Measurements from ENCODE around the gene ADCY4. TPM values are rescaled to one million over a fixed set of nuclear protein-coding genes. Genes with fewer than 3 reads are reported as not detected.

The ADCY4 gene
- total and polyA plus RNA-seq, 2 of the 13 experiments (the other 11 are each of a cell fraction or from before 2014, with no cell fraction given), result 0.03 TPM; not detected in 1

DNA sequence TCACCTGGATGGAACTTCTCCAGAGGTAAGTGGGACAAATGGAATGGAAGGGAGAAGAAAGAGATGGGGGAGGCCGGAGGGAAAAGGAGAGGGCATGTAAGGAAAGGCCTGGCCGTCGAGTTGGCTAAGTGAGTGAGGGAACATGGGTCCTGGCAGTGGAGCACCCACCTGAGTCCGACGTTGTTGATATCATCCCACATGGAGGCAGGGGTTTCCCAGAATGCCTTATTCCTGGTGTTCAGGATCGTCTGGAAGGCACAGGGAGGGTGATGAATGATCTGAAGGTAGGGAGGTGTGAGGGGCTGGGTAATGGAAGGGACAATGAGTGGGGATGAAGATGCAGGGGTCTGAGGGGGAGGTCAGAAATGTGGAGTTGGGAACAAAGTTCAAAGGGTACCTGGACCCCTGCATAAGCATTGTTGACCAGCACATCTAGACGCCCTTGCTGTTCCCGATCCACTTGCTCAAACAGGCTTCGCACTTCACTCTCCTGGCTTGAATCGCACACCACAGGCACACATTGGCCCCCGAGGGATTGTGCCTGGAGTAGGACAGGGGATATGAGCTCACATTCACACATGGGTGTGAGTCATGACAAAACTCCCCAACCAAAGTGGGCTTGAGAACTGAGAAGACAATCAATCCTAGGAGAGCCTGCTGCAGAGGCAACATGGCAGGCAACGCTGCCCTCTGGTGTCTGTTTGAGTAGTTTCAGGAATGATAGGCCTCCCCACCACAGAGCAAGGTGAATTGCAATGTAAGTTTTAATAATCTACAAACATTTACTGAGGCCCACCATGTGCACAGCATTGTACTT is 38.3 kb downstream of the ADCY4 start (continued):
- TF ChIP-seq, protein P1, sequence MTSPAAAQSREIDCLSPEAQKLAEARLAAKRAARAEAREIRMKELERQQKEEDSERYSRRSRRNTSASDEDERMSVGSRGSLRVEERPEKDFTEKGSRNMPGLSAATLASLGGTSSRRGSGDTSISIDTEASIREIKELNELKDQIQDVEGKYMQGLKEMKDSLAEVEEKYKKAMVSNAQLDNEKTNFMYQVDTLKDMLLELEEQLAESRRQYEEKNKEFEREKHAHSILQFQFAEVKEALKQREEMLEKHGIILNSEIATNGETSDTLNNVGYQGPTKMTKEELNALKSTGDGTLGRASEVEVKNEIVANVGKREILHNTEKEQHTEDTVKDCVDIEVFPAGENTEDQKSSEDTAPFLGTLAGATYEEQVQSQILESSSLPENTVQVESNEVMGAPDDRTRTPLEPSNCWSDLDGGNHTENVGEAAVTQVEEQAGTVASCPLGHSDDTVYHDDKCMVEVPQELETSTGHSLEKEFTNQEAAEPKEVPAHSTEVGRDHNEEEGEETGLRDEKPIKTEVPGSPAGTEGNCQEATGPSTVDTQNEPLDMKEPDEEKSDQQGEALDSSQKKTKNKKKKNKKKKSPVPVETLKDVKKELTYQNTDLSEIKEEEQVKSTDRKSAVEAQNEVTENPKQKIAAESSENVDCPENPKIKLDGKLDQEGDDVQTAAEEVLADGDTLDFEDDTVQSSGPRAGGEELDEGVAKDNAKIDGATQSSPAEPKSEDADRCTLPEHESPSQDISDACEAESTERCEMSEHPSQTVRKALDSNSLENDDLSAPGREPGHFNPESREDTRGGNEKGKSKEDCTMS (CRISPR knock-in tag; conservative IDR thresholded peaks at IDR 0.05), result no peak
- TF ChIP-seq ZNF431 (CRISPR knock-in tag; IDR thresholded peaks at IDR 0.05; ENCODE audit: borderline replicate concordance, low read depth) (no peak), MTA3 (CRISPR knock-in tag; IDR thresholded peaks at IDR 0.05) (no peak), ZNF501 (CRISPR knock-in tag; IDR thresholded peaks at IDR 0.05) (peak; percentile 80), MATR3 (CRISPR knock-in tag; IDR thresholded peaks at IDR 0.05) (0 out of 2 replicates have a peak, but pooled peaks have one; percentile 83), THAP11 (CRISPR knock-in tag; IDR thresholded peaks at IDR 0.05) (peak; percentile 62; the same call in 1 of the 2 replicates), ZNF232 (CRISPR knock-in tag; IDR thresholded peaks at IDR 0.05; ENCODE audit: borderline replicate concordance) (no peak), PHB2 (IDR thresholded peaks at IDR 0.05; ENCODE audit: partially characterized antibody) (no peak), ZNF782 (CRISPR knock-in tag; IDR thresholded peaks at IDR 0.05; ENCODE audit: borderline replicate concordance) (peak; percentile 55; the same call in 1 of the 2 replicates), SOX6 (IDR thresholded peaks at IDR 0.05) (no peak), SOX6 (CRISPR knock-in tag; IDR thresholded peaks at IDR 0.05) (no peak), ZBTB3 (CRISPR knock-in tag; IDR thresholded peaks at IDR 0.05; ENCODE audit: borderline replicate concordance, low read depth) (no peak), PPARG (CRISPR knock-in tag; conservative IDR thresholded peaks at IDR 0.05) (peak; percentile 57; the same call in 1 of the 2 replicates)
- TF ChIP-seq, protein P2, sequence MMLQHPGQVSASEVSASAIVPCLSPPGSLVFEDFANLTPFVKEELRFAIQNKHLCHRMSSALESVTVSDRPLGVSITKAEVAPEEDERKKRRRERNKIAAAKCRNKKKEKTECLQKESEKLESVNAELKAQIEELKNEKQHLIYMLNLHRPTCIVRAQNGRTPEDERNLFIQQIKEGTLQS (CRISPR knock-in tag; IDR thresholded peaks at IDR 0.05), result no peak
- TF ChIP-seq, protein P3, sequence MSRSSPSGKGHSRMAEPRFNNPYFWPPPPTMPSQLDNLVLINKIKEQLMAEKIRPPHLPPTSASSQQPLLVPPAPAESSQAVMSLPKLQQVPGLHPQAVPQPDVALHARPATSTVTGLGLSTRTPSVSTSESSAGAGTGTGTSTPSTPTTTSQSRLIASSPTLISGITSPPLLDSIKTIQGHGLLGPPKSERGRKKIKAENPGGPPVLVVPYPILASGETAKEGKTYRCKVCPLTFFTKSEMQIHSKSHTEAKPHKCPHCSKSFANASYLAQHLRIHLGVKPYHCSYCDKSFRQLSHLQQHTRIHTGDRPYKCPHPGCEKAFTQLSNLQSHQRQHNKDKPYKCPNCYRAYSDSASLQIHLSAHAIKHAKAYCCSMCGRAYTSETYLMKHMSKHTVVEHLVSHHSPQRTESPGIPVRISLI (CRISPR knock-in tag; IDR thresholded peaks at IDR 0.05; ENCODE audit: borderline replicate concordance), result peak; percentile 10; the same call in 1 of the 2 replicates
- TF ChIP-seq, protein P4, sequence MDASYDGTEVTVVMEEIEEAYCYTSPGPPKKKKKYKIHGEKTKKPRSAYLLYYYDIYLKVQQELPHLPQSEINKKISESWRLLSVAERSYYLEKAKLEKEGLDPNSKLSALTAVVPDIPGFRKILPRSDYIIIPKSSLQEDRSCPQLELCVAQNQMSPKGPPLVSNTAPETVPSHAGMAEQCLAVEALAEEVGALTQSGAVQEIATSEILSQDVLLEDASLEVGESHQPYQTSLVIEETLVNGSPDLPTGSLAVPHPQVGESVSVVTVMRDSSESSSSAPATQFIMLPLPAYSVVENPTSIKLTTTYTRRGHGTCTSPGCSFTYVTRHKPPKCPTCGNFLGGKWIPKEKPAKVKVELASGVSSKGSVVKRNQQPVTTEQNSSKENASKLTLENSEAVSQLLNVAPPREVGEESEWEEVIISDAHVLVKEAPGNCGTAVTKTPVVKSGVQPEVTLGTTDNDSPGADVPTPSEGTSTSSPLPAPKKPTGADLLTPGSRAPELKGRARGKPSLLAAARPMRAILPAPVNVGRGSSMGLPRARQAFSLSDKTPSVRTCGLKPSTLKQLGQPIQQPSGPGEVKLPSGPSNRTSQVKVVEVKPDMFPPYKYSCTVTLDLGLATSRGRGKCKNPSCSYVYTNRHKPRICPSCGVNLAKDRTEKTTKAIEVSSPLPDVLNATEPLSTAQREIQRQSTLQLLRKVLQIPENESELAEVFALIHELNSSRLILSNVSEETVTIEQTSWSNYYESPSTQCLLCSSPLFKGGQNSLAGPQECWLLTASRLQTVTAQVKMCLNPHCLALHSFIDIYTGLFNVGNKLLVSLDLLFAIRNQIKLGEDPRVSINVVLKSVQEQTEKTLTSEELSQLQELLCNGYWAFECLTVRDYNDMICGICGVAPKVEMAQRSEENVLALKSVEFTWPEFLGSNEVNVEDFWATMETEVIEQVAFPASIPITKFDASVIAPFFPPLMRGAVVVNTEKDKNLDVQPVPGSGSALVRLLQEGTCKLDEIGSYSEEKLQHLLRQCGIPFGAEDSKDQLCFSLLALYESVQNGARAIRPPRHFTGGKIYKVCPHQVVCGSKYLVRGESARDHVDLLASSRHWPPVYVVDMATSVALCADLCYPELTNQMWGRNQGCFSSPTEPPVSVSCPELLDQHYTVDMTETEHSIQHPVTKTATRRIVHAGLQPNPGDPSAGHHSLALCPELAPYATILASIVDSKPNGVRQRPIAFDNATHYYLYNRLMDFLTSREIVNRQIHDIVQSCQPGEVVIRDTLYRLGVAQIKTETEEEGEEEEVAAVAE (CRISPR knock-in tag; IDR thresholded peaks at IDR 0.05; ENCODE audit: borderline replicate concordance), result peak; percentile 63; the same call in 1 of the 2 replicates
- TF ChIP-seq, protein P5, sequence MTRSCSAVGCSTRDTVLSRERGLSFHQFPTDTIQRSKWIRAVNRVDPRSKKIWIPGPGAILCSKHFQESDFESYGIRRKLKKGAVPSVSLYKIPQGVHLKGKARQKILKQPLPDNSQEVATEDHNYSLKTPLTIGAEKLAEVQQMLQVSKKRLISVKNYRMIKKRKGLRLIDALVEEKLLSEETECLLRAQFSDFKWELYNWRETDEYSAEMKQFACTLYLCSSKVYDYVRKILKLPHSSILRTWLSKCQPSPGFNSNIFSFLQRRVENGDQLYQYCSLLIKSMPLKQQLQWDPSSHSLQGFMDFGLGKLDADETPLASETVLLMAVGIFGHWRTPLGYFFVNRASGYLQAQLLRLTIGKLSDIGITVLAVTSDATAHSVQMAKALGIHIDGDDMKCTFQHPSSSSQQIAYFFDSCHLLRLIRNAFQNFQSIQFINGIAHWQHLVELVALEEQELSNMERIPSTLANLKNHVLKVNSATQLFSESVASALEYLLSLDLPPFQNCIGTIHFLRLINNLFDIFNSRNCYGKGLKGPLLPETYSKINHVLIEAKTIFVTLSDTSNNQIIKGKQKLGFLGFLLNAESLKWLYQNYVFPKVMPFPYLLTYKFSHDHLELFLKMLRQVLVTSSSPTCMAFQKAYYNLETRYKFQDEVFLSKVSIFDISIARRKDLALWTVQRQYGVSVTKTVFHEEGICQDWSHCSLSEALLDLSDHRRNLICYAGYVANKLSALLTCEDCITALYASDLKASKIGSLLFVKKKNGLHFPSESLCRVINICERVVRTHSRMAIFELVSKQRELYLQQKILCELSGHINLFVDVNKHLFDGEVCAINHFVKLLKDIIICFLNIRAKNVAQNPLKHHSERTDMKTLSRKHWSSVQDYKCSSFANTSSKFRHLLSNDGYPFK (CRISPR knock-in tag; IDR thresholded peaks at IDR 0.05; ENCODE audit: borderline replicate concordance), result peak; percentile 45; the same call in 1 of the 2 replicates

Measured in HepG2 (cell line).